Measurements from ENCODE around the gene ZNF268.

DNA sequence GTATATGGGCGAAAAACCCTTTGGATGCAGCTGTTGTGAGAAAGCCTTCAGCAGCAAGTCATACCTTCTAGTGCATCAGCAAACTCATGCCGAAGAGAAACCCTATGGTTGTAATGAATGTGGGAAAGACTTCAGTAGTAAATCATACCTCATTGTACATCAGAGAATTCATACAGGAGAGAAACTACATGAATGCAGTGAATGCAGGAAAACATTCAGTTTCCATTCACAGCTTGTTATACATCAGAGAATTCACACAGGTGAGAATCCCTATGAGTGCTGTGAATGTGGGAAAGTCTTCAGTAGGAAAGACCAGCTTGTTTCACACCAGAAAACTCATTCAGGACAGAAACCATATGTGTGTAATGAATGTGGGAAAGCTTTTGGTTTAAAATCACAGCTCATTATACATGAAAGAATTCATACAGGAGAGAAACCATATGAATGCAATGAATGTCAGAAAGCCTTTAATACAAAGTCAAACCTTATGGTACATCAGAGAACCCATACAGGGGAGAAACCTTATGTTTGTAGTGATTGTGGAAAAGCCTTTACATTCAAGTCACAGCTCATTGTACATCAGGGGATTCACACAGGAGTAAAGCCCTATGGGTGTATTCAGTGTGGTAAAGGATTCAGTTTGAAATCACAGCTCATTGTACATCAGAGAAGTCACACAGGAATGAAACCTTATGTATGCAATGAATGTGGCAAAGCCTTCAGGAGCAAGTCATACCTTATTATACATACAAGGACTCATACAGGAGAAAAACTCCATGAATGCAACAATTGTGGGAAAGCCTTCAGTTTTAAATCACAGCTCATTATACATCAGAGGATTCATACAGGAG, 21.4 kb downstream of the ZNF268 start:
- TF ChIP-seq, protein P1, sequence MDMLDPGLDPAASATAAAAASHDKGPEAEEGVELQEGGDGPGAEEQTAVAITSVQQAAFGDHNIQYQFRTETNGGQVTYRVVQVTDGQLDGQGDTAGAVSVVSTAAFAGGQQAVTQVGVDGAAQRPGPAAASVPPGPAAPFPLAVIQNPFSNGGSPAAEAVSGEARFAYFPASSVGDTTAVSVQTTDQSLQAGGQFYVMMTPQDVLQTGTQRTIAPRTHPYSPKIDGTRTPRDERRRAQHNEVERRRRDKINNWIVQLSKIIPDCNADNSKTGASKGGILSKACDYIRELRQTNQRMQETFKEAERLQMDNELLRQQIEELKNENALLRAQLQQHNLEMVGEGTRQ (IDR thresholded peaks at IDR 0.05; ENCODE audit: low read depth, low read length): no peak
- TF ChIP-seq, protein P1 (CRISPR knock-in tag; IDR thresholded peaks at IDR 0.05; ENCODE audit: borderline replicate concordance): no peak
- TF ChIP-seq PAX8 (CRISPR knock-in tag; IDR thresholded peaks at IDR 0.05; ENCODE audit: borderline replicate concordance): no peak
- no peak for TF ChIP-seq ZBTB43 (CRISPR knock-in tag; conservative IDR thresholded peaks at IDR 0.05)
- no peak for TF ChIP-seq RAD51 (IDR thresholded peaks at IDR 0.05; ENCODE audit: borderline replicate concordance)
- TF ChIP-seq ZNF644 (CRISPR knock-in tag; IDR thresholded peaks at IDR 0.05; ENCODE audit: low read depth): no peak
- TF ChIP-seq ZMYM2 (CRISPR knock-in tag; IDR thresholded peaks at IDR 0.05): no peak
- TF ChIP-seq SIN3A (IDR thresholded peaks at IDR 0.05; ENCODE audit: borderline replicate concordance, low read depth, low read length): no peak

All from HepG2 (cell line).